Lower leg skin (tissue), 4 donors: Measurements from ENCODE around the gene RNF2. TPM values are rescaled to one million over a fixed set of nuclear protein-coding genes. Genes with fewer than 3 reads are reported as not detected.
A peak's percentile ranks its signal among the peaks of the same experiment; 100 is the strongest.
"Not testable (repeated sequence)": the region's sequence is repeated elsewhere in the genome, so short reads cannot be mapped to it uniquely, and the experiment has no call there.

ENCODE experiments used
- DNase-seq, 2 donors: peaks; one replicate each; pipeline ENCODE4 v3.0.0-alpha.2; 2019; ENCODE audit warnings: low spot score in 2 of 2
- H3K4me3 ChIP-seq: fragments of 200-600 bp; sonication (generic); 2 replicates; pipeline ENCODE4 v1.5.1; 2017; ENCODE audit warnings: mild to moderate bottlenecking, low read depth; ENCODE audit not compliant: poor library complexity, severe bottlenecking
- CTCF ChIP-seq, 3 donors: fragments of 450-650 bp; IDR thresholded peaks; one replicate each; pipeline ENCODE4 v1.5.1; 2016; ENCODE audit warnings: antibody characterized with exemption in 3 of 3, mild to moderate bottlenecking in 3 of 3, moderate library complexity in 2 of 3
- POLR2A ChIP-seq, 2 donors: fragments of 450-650 bp; IDR thresholded peaks; one replicate each; pipeline ENCODE4 v1.6.1; 2016 to 2017; ENCODE audit warnings: antibody characterized with exemption in 2 of 2, mild to moderate bottlenecking in 1 of 2, moderate library complexity in 1 of 2
- WGBS, 2 donors: methylation state at CpG; one replicate each; pipeline ENCODE4 v1.1.5; 2018; 5-methylcytosine and 5-hydroxymethylcytosine counted together
- intact Hi-C: fragments of 100-400 bp; cut with DNase I; formaldehyde crosslinking; loops from one replicate; pipeline ENCODE4 v1.15.0; 2023; ENCODE audit warnings: low total_unique reads
- total RNA-seq, 4 donors: library from RNA; depleted of rRNA; stranded (reverse); fragments of >200 nt; gene quantifications; one replicate each; pipeline ENCODE4 v1.1.0, GENCODE V29; 2016

Gene RNF2
- 10 to 100 TPM in 3 of 4 donors, 1 to 10 TPM in 1; 9.2 to 23.4 (median 15.0) TPM for total RNA-seq

- TF ChIP-seq CTCF (IDR thresholded peaks at IDR 0.05) = no peak
- TF ChIP-seq POLR2A (IDR thresholded peaks at IDR 0.05) = no peak
- peak; percentile 67 to 94 for DNase-seq
- 0 to 1% methylated on average over 30 to 51 of the region's 89 CpGs for WGBS, 2 donors
- H3K4me3 ChIP-seq = peak within 1 kb of the TSS; percentile 74
- intact Hi-C loops = no loop called here
These were observed at the start of gene RNF2 for GRCh38 chr1:185044981-185045813. Gene RNF2 (plus strand): TSS chr1:185045558. CDS start chr1:185087554, 41,996 bp downstream.

- WGBS, 2 donors = 79 to 85% methylated on average over 6 of the region's 6 CpGs
- DNase-seq, intact Hi-C loops, H3K4me3 ChIP-seq: not testable (repeated sequence)
These were observed 45.4 kb upstream of the RNF2 start for GRCh38 chr1:184999974-185000373.

GRCh38 chr1:185001312-185001880, 44.0 kb upstream of the RNF2 start:
- intact Hi-C loops, H3K4me3 ChIP-seq, DNase-seq: not testable (repeated sequence)
- WGBS, 2 donors = 93 to 94% methylated on average over 26 of the region's 26 CpGs

GRCh38 chr1:185008838-185009237, 36.5 kb upstream of the RNF2 start:
- intact Hi-C loops = no loop called here
- no peak overlapping the region for H3K4me3 ChIP-seq
- no peak for DNase-seq
- no peak for TF ChIP-seq POLR2A (IDR thresholded peaks at IDR 0.05)
- no peak for TF ChIP-seq CTCF (IDR thresholded peaks at IDR 0.05)

GRCh38 chr1:185010361-185010760, 35.0 kb upstream of the RNF2 start:
- TF ChIP-seq POLR2A (IDR thresholded peaks at IDR 0.05) (no peak), CTCF (IDR thresholded peaks at IDR 0.05) (no peak)
- intact Hi-C loops = no loop called here

GRCh38 chr1:185014941-185015340, 30.4 kb upstream of the RNF2 start:
- DNase-seq = no peak
- no peak overlapping the region for H3K4me3 ChIP-seq
- WGBS, 2 donors = 85 to 90% methylated on average over 3 of the region's 3 CpGs
- intact Hi-C loops = no loop called here
- TF ChIP-seq CTCF (IDR thresholded peaks at IDR 0.05) (no peak), POLR2A (IDR thresholded peaks at IDR 0.05) (no peak)

More at GRCh38 chr1:185010361-185010760, 35.0 kb upstream of the RNF2 start:
- no peak overlapping the region for H3K4me3 ChIP-seq
- no peak for DNase-seq
